ENCODE measurements around the gene MRPL10. TPM values are rescaled to one million over a fixed set of nuclear protein-coding genes. Genes with fewer than 3 reads are reported as not detected.

MRPL10 gene
- total and polyA plus RNA-seq, 10 of the 15 experiments (the other 5 are each of a cell fraction or from before 2014, with no cell fraction given), result 18.9 to 61.9 (median 47.3) TPM

GRCh38 chr17:47776330-47777197, 54.8 kb downstream of the MRPL10 start (continued):
- TF ChIP-seq, protein P1, sequence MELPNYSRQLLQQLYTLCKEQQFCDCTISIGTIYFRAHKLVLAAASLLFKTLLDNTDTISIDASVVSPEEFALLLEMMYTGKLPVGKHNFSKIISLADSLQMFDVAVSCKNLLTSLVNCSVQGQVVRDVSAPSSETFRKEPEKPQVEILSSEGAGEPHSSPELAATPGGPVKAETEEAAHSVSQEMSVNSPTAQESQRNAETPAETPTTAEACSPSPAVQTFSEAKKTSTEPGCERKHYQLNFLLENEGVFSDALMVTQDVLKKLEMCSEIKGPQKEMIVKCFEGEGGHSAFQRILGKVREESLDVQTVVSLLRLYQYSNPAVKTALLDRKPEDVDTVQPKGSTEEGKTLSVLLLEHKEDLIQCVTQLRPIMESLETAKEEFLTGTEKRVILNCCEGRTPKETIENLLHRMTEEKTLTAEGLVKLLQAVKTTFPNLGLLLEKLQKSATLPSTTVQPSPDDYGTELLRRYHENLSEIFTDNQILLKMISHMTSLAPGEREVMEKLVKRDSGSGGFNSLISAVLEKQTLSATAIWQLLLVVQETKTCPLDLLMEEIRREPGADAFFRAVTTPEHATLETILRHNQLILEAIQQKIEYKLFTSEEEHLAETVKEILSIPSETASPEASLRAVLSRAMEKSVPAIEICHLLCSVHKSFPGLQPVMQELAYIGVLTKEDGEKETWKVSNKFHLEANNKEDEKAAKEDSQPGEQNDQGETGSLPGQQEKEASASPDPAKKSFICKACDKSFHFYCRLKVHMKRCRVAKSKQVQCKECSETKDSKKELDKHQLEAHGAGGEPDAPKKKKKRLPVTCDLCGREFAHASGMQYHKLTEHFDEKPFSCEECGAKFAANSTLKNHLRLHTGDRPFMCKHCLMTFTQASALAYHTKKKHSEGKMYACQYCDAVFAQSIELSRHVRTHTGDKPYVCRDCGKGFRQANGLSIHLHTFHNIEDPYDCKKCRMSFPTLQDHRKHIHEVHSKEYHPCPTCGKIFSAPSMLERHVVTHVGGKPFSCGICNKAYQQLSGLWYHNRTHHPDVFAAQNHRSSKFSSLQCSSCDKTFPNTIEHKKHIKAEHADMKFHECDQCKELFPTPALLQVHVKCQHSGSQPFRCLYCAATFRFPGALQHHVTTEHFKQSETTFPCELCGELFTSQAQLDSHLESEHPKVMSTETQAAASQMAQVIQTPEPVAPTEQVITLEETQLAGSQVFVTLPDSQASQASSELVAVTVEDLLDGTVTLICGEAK (IDR thresholded peaks at IDR 0.05; ENCODE audit: borderline replicate concordance), result no peak
- TF ChIP-seq JUND (IDR thresholded peaks at IDR 0.05; ENCODE audit: low read depth, low read length) (no peak), ZBED1 (IDR thresholded peaks at IDR 0.05; ENCODE audit: borderline replicate concordance) (no peak), SMAD5 (IDR thresholded peaks at IDR 0.05; ENCODE audit: low read depth) (no peak), RAD21 (IDR thresholded peaks at IDR 0.05; ENCODE audit: insufficient read depth, low read depth, low read length) (peak; percentile 64), MLLT1 (IDR thresholded peaks at IDR 0.05) (no peak)
- TF ChIP-seq, protein P2, sequence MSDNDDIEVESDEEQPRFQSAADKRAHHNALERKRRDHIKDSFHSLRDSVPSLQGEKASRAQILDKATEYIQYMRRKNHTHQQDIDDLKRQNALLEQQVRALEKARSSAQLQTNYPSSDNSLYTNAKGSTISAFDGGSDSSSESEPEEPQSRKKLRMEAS (IDR thresholded peaks at IDR 0.05; ENCODE audit: low read depth, low read length), result no peak
